Cerebellar cortex (tissue), 1 donor: Measurements from ENCODE around the gene TTC12.

Source experiments
- DNase-seq: peaks from one replicate; pipeline ENCODE4 v3.0.0-alpha.2; 2015; ENCODE audit warnings: low spot score

TTC12 gene

GRCh38 chr11:113405724-113406478 is 91.5 kb downstream of the TTC12 start:
- no peak for DNase-seq

- no peak for DNase-seq
Measured at GRCh38 chr11:113407163-113407562, 92.8 kb downstream of the TTC12 start.

GRCh38 chr11:113408206-113408605 is 93.8 kb downstream of the TTC12 start:
- DNase-seq = no peak

GRCh38 chr11:113408887-113409286 is 94.5 kb downstream of the TTC12 start:
- DNase-seq = no peak

DNA sequence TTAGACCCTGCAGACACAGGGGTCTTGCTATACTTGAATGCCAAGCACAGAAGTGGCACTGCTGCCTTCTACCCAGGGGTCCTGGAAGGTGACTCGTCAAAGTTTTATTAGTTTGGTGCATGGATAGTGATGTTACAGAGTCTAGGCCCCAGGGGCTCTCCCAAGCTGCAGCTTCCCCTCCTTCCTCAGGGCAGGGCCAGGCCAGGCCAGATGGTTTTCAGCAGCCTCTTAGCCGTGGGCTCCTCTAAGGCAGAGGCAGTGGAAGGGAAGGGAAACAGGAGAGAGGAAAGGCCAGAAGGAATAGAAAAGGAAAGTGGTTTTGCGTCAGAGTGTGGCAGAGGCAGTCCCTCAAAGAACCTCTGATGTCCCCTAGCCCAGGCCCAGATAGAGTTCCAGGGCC is 95.1 kb downstream of the TTC12 start:
- no peak for DNase-seq

DNA sequence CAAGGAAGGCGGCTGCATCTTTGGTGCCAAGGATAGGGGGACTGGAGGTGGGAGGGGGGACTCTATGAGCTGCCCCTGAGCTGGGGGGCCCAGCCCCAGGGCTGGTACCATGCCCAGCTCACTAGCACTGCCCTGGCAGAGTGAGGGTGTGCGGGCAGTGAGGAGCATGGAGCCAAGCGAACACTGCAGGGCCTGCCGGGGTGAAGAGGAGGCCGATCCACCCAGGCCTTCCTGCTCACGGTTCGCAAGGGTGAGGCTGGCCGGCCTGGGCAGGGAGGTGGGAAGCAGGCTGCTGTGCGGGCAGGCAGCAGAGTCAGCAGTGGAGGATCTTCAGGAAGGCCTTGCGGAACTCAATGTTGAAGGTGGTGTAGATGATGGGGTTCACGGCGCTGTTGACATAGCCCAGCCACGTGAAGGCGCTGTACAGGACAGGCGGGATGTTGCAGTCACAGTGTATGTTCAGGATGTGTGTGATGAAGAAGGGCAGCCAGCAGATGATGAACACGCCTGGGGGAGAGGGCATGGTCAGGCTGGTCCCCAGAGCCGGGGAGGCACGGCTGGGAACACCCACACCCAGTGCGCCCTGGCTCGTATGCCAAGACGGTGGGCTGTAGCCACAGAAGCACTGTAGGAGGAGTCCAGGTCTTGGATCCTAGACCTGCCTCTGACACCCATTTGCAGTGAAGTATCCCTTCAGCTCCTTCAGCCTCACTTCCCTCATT is 96.2 kb downstream of the TTC12 start:
- DNase-seq = no peak

GRCh38 chr11:113411536-113411935 is 97.2 kb downstream of the TTC12 start:
- DNase-seq = no peak

DNA sequence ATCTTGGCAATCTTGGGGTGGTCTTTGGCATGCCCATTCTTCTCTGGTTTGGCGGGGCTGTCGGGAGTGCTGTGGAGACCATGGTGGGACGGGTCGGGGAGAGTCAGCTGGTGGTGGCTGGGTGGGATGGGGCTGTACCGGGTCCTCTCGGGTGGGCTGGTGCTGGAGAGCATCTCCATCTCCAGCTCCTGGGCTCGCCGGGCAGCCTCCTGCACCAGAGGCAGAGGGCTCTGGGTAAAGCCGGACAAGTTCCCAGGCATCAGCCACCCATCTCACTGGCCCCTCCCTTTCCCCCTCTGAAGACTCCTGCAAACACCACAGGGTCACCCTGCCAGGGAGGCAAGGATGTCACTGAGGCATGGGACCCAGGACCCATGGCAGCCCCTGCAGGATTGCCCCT is 98.3 kb downstream of the TTC12 start:
- DNase-seq = no peak

DNA sequence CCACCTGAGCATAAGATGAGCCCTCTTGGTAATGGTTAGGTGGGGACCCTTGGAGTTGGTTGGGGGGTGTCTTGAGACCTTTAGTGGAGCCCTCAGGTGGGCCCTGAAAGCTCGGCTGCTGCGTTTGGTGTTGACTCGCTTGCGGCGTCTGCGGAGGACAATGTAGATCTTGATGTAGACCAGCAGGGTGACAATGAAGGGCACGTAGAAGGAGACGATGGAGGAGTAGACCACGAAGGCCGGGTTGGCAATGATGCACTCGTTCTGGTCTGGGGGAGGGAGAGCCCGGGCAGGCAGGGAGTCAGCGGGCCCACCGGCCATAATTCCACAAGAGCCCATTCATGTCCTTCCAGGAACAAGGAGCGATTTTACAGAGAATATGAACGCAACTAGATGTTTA is 101.0 kb downstream of the TTC12 start:
- no peak for DNase-seq
